GM12878 (cell line): ENCODE measurements around the gene CD72. TPM values are rescaled to one million over a fixed set of nuclear protein-coding genes. Genes with fewer than 3 reads are reported as not detected.
A peak's percentile ranks its signal among the peaks of the same experiment; 100 is the strongest.

ENCODE experiments used
- ATAC-seq: fragments of 200-7000 bp; cut with Tn5 transposase; 3 replicates; pipeline ENCODE4 v1.9.1; 2020; ENCODE audit warnings: mild to moderate bottlenecking, moderate library complexity
- BruUV-seq: library from RNA; stranded (reverse); fragments of 400-500 nt; replicated peaks from 2 replicates; lab custom pipeline; 2021; lab: Mats Ljungman, UMichigan
- CTCF ChIA-PET: fragments of 300-600 bp; sonication (Branson Sonifier 250); formaldehyde crosslinking; extraction: SDS; loops from one replicate; lab custom pipeline; 2021; ENCODE audit warnings: inconsistent platforms; lab: Yijun Ruan, JAX
- POLR2A ChIA-PET: fragments of 350-600 bp; formaldehyde crosslinking; extraction: SDS; loops from one replicate; lab custom pipeline; 2021; ENCODE audit warnings: inconsistent platforms; lab: Charles Lee
- RAD21 ChIA-PET: fragments of 300-600 bp; sonication (Branson Sonifier 250); formaldehyde crosslinking; loops from one replicate; lab custom pipeline; 2023; ENCODE audit warnings: antibody characterized with exemption; ENCODE audit not compliant: unreplicated experiment; lab: Charles Lee
- SMC1A ChIA-PET: fragments of 300-600 bp; sonication (Branson Sonifier 250); formaldehyde crosslinking; loops from one replicate; lab custom pipeline; 2023; ENCODE audit not compliant: unreplicated experiment, uncharacterized antibody; lab: Charles Lee
- DNase-seq: peaks from one replicate; pipeline ENCODE4 v3.0.0-alpha.2; 2011; ENCODE audit warnings: low read depth, low spot score
- FAIRE-seq: peaks from 3 replicates; lab custom pipeline; 2011; peaks lifted over from hg19 to GRCh38; lab: Jason Lieb, UNC
- H2AFZ ChIP-seq: 2 replicates; pipeline ENCODE4 v1.6.0; 2011; ENCODE audit warnings: low read depth, low read length, control low read depth; ENCODE audit not compliant: control insufficient read depth
- H3K27ac ChIP-seq: 2 replicates; pipeline ENCODE4 v1.5.1; 2011; ENCODE audit warnings: control low read depth; ENCODE audit not compliant: control insufficient read depth, insufficient read depth
- H3K27me3 ChIP-seq, 2 experiments: replicated peaks in 1 of 2; 2 replicates each; pipeline versions ENCODE4 v1.6.0 to v1.6.1; 2011; ENCODE audit warnings: low read length in 1 of 2; ENCODE audit not compliant: control insufficient read depth in 2 of 2, insufficient read depth in 2 of 2
- H3K36me3 ChIP-seq, 2 experiments: 2 replicates each; pipeline ENCODE4 v1.5.1; 2011; ENCODE audit warnings: low read length in 1 of 2; ENCODE audit not compliant: control insufficient read depth in 2 of 2, insufficient read depth in 2 of 2
- H3K4me1 ChIP-seq: 2 replicates; pipeline ENCODE4 v1.6.1; 2011; ENCODE audit warnings: mild to moderate bottlenecking, low read length, moderate library complexity, mixed read lengths; ENCODE audit not compliant: control insufficient read depth, insufficient read depth
- H3K4me2 ChIP-seq: 2 replicates; pipeline ENCODE4 v1.6.0; 2011; ENCODE audit warnings: control low read depth; ENCODE audit not compliant: control insufficient read depth, insufficient read depth
- H3K4me3 ChIP-seq: fragments of 200-600 bp; sonication (generic); 2 replicates; pipeline ENCODE4 v1.5.1; 2016
- H3K79me2 ChIP-seq: 2 replicates; pipeline ENCODE4 v1.6.0; 2011; ENCODE audit warnings: low read length; ENCODE audit not compliant: control insufficient read depth, insufficient read depth
- H3K9ac ChIP-seq: 2 replicates; pipeline ENCODE4 v1.8.0; 2011; ENCODE audit warnings: low read length, control low read depth, mixed read lengths; ENCODE audit not compliant: control insufficient read depth, insufficient read depth
- H3K9me3 ChIP-seq: replicated peaks from 3 replicates; pipeline ENCODE4 v1.5.1; 2011; ENCODE audit warnings: mild to moderate bottlenecking, low read length; ENCODE audit not compliant: control insufficient read depth, insufficient read depth
- H4K20me1 ChIP-seq: 2 replicates; pipeline ENCODE4 v1.6.0; 2011; ENCODE audit not compliant: control insufficient read depth, insufficient read depth
- BCL11A ChIP-seq: IDR thresholded peaks from 2 replicates; pipeline ENCODE4 v1.6.1; 2011; ENCODE audit warnings: low read depth, low read length
- BHLHE40 ChIP-seq, 2 experiments: fragments of 450-650 bp in 1 of 2; IDR thresholded peaks; 2 replicates each; pipeline ENCODE4 v1.6.1; 2011 to 2017; ENCODE audit warnings: low read depth in 2 of 2, borderline replicate concordance in 1 of 2, improper control_type of control experiment in 1 of 2, low read length in 1 of 2, mild to moderate bottlenecking in 1 of 2
- ELK1 ChIP-seq: IDR thresholded peaks from 2 replicates; pipeline ENCODE4 v1.6.1; 2012; ENCODE audit warnings: low read depth, low read length, improper control_type of control experiment
- FOXK2 ChIP-seq: fragments of 450-650 bp; IDR thresholded peaks from 2 replicates; pipeline ENCODE4 v1.6.1; 2017; ENCODE audit warnings: mild to moderate bottlenecking, moderate library complexity
- KAT2A ChIP-seq: conservative IDR thresholded peaks from 2 replicates; pipeline ENCODE4 v1.6.1; 2011; ENCODE audit warnings: low read depth, low read length; ENCODE audit not compliant: control insufficient read depth
- MEF2A ChIP-seq: IDR thresholded peaks from 2 replicates; pipeline ENCODE4 v1.6.1; 2011; ENCODE audit warnings: low read depth, mild to moderate bottlenecking, low read length, moderate library complexity; ENCODE audit not compliant: insufficient read depth
- MXI1 ChIP-seq: fragments of 150-350 bp; IDR thresholded peaks from 2 replicates; pipeline ENCODE4 v1.6.1; 2011; ENCODE audit warnings: low read depth, mild to moderate bottlenecking, inconsistent platforms, low read length, improper control_type of control experiment
- RCOR1 ChIP-seq: conservative IDR thresholded peaks from 2 replicates; pipeline ENCODE4 v1.6.1; 2012; ENCODE audit warnings: low read depth, low read length, improper control_type of control experiment
- SUZ12 ChIP-seq: fragments of 200-600 bp; sonication (generic); IDR thresholded peaks from one replicate; pipeline ENCODE4 v1.6.1; 2018; ENCODE audit warnings: antibody characterized with exemption, mild to moderate bottlenecking; ENCODE audit not compliant: unreplicated experiment
- in situ Hi-C: fragments of 300-500 bp; cut with MboI; formaldehyde crosslinking; loops from 9 replicates; pipeline ENCODE4 v1.14.3; 2018; ENCODE audit warnings: mixed read lengths
- intact Hi-C: fragments of 100-400 bp; cut with micrococcal nuclease; formaldehyde crosslinking; loops from one replicate; pipeline ENCODE4 v1.14.2; 2022; ENCODE audit not compliant: unreplicated experiment
- polyA plus RNA-seq, 11 experiments: library from polyadenylated mRNA; depleted of rRNA in 4 of 11; unstranded in 6 of 11; stranded (reverse) in 5 of 11; fragments of >200 nt; fragmentation: Nextera tagmentation in 4 of 11; fragmentation: Illumina TruSeq in 1 of 11; extraction: Ambion mirVana in 4 of 11; extraction: Trizol in 1 of 11; gene quantifications; 1 replicate in 1 of 11; 2 replicates in 10 of 11; pipeline versions ENCODE4 v1.2.1 to v1.2.3, GENCODE V29; 2011 to 2016; ENCODE audit warnings: inconsistent platforms in 2 of 11, missing spikeins in 2 of 11, low read depth in 1 of 11
- total RNA-seq, 4 experiments: library from RNA; depleted of rRNA in 3 of 4; stranded (reverse); fragments of >200 nt in 3 of 4; fragmentation: Illumina TruSeq in 1 of 4; extraction: Trizol in 1 of 4; gene quantifications; 2 replicates each; pipeline versions ENCODE4 v1.2.1 to v1.2.3, GENCODE V29; 2013 to 2021

CD72 gene
- total and polyA plus RNA-seq, 10 of the 15 experiments (the other 5 are each of a cell fraction or from before 2014, with no cell fraction given): 2.1 to 14.2 (median 4.4) TPM

- peaks cover 25% of the 10 kb centered on the region for H3K4me1 ChIP-seq
- intact Hi-C loops: no loop called here
Observed at GRCh38 chr9:35635730-35636129, 17.5 kb upstream of the CD72 start.

More at GRCh38 chr9:35635730-35636129, 17.5 kb upstream of the CD72 start:
- no peak for ATAC-seq
- no peak for TF ChIP-seq MXI1
- TF ChIP-seq FOXK2: no peak
- no peak for TF ChIP-seq MEF2A
- no peak for TF ChIP-seq KAT2A
- no peak for TF ChIP-seq BCL11A
- TF ChIP-seq SUZ12: no peak
- no peak for TF ChIP-seq BHLHE40 (IDR thresholded peaks at IDR 0.05; ENCODE audit: borderline replicate concordance in 1 of 2, low read depth in 2 of 2, low read length in 1 of 2)
- TF ChIP-seq RCOR1: no peak
- no peak for TF ChIP-seq ELK1
- Histone ChIP-seq H3K36me3 (no peaks in the 10 kb centered on the region), H3K27ac (peak overlapping the region; percentile 40; the same call in 1 of the 2 replicates), H2AFZ (no peak overlapping the region), H3K4me3 (peak overlapping the region; percentile 2; the same call in 1 of the 2 replicates), H3K4me2 (peak overlapping the region; percentile 28; the same call in 1 of the 2 replicates), H4K20me1 (no peaks in the 10 kb centered on the region), H3K79me2 (no peaks in the 10 kb centered on the region), H3K9me3 (no peaks in the 10 kb centered on the region), H3K27me3 (no peaks in the 10 kb centered on the region), H3K9ac (no peak overlapping the region)
- FAIRE-seq: no peak
- CTCF ChIA-PET: interaction anchor here (0.6 to 3.3 kb wide), 10 partner anchors 10 to 94 kb away, joined by 3 to 31 read pairs (median 4); partner anchors contain the start of gene ARHGEF39
- SMC1A ChIA-PET: interaction anchor here (0.5 to 4.5 kb wide), 5 partner anchors 10 to 22 kb away, joined by 3 to 32 read pairs (median 4); partner anchors contain the start of gene SIT1
- RAD21 ChIA-PET: interaction anchor here (0.8 to 3.1 kb wide), 6 partner anchors 10 to 92 kb away, joined by 3 to 16 read pairs (median 5); no protein-coding TSS in a partner anchor
- DNase-seq: no peak
- in situ Hi-C loops: no loop called here
- no TSS peak for BruUV-seq
- POLR2A ChIA-PET: interaction anchor here (0.9 to 2.4 kb wide), 4 partner anchors 11 to 31 kb away, joined by 3 to 12 read pairs (median 5); partner anchors contain the start of gene TESK1
